GM19238 (cell line): ENCODE measurements around the gene NEGR1.

Source experiments
- DNase-seq: peaks from one replicate; pipeline ENCODE4 v3.0.0; 2011; ENCODE audit warnings: low spot score; ENCODE audit not compliant: insufficient read length

The NEGR1 gene

DNA sequence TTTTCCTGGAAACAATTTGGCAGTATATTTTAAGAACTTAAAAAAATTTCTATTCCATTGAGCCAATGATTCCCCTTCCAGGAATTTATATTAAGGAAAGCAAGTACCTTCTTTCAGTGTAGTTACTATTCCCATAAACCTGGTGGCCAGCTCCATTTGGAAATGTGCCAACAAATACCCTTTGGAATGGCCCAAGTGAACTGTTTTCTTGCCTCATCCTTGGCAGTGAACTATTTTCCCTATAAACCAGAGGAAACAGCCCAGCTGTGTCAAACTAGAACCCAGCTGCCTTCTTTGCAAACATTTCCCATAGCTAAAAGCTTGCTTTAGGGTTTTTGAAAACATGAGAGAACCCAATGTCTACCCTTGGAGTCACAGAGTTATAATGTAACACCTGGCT lies 496.9 kb downstream of the NEGR1 start:
- DNase-seq = no peak

GRCh38 chr1:71785000-71785399 lies 497.3 kb downstream of the NEGR1 start:
- DNase-seq = no peak

- DNase-seq = no peak
Observed at GRCh38 chr1:71784241-71784640, 498.1 kb downstream of the NEGR1 start.

DNA sequence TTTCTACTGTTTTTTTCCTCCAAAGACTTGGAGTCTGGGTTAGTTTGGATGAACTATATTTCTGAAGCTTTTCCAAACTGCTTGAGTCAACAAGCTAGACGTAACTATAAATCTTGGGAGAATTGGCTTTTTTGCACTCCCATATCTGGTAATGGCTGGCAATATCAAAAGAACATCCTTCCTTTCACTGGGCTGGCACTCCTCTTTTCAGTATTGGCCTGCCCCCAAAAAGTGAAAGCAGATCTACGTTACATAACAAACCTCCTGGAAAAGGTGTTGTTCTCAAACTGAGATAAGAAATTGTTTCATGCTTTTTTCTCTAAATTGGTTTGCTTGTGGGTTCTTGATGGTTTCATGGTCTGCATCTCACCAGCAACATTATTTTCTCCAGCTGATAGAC lies 499.3 kb downstream of the NEGR1 start:
- no peak for DNase-seq

DNA sequence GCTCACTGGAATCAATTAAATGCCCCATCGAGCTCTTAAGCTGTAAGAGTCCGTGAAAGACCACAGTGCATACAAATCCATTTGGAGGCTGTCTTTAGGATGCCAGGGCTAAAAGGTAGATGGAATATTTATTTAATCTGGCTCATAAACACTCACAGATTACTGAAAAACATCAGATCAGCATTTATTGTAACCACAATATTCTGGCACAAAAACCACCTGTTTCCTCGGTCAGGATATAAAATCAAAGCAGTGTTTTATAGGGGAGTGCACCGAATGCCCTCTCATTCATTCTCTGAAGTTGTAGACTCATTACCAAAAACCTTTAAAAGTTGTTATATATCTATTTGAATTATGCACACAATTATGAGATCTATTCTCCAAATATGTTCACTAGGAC lies 500.9 kb downstream of the NEGR1 start:
- no peak for DNase-seq

GRCh38 chr1:71780681-71781080 lies 501.7 kb downstream of the NEGR1 start:
- no peak for DNase-seq

DNA sequence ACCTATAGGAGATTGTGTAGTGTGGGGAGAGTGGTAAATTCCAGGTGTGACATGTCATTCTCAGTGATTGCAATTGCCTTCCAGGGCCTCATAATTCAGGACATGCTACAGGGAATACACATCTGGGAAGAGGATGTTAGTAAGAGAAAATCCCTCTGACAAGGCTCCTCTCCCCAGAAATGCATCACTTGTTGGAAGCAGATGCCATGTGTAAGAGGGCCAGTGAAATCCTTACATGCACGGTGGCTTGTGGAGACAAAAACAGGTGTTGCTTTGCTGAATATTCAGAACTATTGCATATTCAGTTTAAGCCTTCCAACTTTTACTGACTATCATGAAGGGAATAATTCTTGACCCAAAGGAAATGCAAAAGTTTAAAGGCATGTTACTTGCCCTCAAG lies 503.4 kb downstream of the NEGR1 start:
- DNase-seq = no peak

DNA sequence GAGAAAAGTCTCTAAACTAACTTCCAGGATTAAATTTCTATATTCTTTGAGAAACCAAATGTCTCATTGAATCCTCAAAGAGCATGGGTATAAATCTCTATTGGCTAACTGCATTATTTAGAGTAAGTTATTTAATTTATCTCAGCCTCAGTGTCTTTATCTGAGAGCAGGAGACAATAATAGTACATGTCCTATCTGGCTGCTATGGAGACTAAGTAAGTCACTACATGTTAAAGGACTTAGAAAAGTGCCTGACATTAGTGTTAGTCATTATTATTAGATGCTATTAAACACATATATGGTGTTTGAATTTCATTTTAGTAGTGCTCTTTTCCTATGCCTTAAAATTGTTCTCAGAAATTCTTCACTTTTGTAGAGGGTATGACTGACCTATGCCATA lies 505.2 kb downstream of the NEGR1 start:
- DNase-seq = no peak

- DNase-seq = no peak
Observed at GRCh38 chr1:71774705-71775104, 507.6 kb downstream of the NEGR1 start.

- no peak for DNase-seq
Observed at GRCh38 chr1:71770121-71770520, 512.2 kb downstream of the NEGR1 start.

- DNase-seq = no peak
Observed at GRCh38 chr1:71766748-71767147, 515.6 kb downstream of the NEGR1 start.

DNA sequence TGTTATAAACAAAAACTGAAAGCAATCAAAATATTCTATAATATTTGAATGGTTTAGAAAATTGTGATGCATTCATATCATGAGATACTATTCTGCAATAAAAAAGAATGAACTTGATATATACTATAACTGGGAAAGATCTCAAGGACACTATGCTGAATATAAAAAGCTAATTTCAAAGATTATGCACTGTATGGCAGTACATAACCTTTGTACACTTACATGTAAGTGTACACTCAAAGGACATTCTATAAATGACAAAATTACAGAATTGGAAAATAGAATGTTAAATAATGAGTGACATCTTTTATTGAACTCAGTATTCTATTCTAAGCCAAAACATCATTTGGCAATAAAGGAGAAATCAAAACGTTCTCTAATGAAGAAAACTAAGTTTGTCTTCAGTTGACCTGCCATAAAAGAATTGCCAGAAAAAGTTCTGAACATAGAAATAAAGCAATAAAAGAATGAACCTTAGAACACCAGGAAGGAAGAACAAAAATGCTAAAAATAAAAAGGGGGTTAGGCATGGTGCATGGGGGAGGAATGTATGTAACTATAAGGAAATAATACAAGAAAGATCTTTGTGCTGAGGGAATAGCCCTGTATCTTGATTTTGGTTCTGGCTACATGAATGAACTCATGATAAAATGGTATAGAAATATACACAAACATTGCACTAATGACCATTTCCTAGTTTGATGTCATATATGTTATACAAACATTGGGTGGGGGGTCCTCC lies 519.7 kb downstream of the NEGR1 start:
- DNase-seq = no peak

- no peak for DNase-seq
Observed at GRCh38 chr1:71755441-71755840, 526.9 kb downstream of the NEGR1 start.

- DNase-seq = no peak
Observed at GRCh38 chr1:71753746-71754145, 528.6 kb downstream of the NEGR1 start.

DNA sequence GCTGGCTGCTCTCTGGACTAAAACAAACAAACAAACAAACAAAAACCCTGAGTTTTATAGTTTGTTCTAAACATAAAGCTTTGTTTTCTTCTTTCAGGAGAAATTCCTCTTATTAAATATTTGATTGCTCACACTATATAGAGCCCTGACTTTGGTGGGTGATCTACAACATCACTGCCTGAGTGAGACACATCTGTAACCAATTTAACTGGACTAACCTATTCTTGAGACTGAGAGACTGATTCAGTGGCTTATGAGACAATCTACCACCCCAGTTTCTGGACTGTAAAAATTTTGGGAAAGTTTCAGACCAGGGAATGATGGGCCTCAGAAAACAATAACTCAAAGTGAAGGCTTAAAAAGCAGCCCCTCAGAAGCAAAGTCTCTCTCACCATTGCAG lies 537.0 kb downstream of the NEGR1 start:
- DNase-seq = no peak

GRCh38 chr1:71743862-71744261 lies 538.5 kb downstream of the NEGR1 start:
- DNase-seq = no peak

- no peak for DNase-seq
Observed at GRCh38 chr1:71738910-71739309, 543.4 kb downstream of the NEGR1 start.

DNA sequence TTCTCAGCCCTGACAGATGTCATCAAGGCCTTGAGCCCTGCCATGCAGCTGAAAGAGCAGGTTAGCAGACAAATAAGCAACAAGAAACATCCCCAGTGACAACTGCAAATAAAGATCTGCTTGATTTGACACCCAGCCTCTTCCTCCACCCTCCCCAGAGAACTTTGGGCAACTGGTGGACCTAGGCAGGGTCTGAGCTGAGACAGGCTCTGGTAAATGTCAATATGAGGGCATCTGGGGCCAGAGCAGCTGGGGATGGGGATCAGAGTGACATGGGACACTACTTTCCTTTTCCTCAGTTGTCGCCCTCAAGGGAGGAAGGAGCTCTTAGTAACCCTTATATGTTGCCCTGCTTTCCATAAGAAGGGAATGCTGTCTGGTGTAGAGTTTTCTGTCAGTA lies 544.1 kb downstream of the NEGR1 start:
- no peak for DNase-seq

- DNase-seq = no peak
Observed at GRCh38 chr1:71737768-71738167, 544.6 kb downstream of the NEGR1 start.

GRCh38 chr1:71733121-71733520 lies 549.2 kb downstream of the NEGR1 start:
- no peak for DNase-seq

GRCh38 chr1:71721532-71721931 lies 560.8 kb downstream of the NEGR1 start:
- DNase-seq = no peak

- DNase-seq = no peak
Observed at GRCh38 chr1:71719330-71719729, 563.0 kb downstream of the NEGR1 start.

DNA sequence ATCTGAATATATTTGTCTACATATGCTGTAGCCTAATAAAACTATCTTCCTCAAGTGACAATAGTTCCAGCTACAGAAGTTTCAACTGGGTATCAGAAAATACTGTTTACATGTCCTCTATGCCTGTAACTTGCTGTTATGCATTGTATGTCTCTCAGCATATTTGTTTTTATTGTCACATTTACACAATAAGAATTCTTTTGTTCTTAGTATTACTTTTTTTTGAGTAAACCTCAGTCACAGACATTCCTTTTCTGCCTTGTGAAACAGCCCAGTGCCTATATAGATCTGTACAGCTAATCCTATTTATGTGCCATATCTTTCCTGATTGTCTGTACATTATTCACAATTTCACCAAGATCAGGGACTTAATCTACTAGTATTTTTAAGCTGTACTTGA lies 565.2 kb downstream of the NEGR1 start:
- no peak for DNase-seq

- no peak for DNase-seq
Observed at GRCh38 chr1:71711456-71711855, 570.9 kb downstream of the NEGR1 start.
